HCT116 (cell line): ENCODE measurements around the gene ASPHD2. TPM values are rescaled to one million over a fixed set of nuclear protein-coding genes. Genes with fewer than 3 reads are reported as not detected.

Experiments
- ATAC-seq: fragments of 200-7000 bp; cut with Tn5 transposase; 2 replicates; pipeline ENCODE4 v1.9.1; 2020; ENCODE audit warnings: mild to moderate bottlenecking, moderate library complexity
- BruUV-seq: library from RNA; stranded (reverse); fragments of 400-500 nt; replicated peaks from 2 replicates; lab custom pipeline; 2021; lab: Mats Ljungman, UMichigan
- CTCF ChIA-PET: fragments of 300-600 bp; sonication (Branson Sonifier 250); formaldehyde crosslinking; loops from one replicate; lab custom pipeline; 2021; ENCODE audit warnings: antibody characterized with exemption; lab: Charles Lee
- POLR2A ChIA-PET: fragments of 300-600, 350-600 bp; sonication (Branson Sonifier 250); formaldehyde crosslinking; loops from one replicate; lab custom pipeline; 2021; ENCODE audit warnings: antibody characterized with exemption; lab: Charles Lee
- RAD21 ChIA-PET, 2 experiments: fragments of 300-600 bp; sonication (Branson Sonifier 250); formaldehyde crosslinking; loops; one replicate each; lab custom pipeline; 2023; ENCODE audit warnings: low total read pairs in 2 of 2; ENCODE audit not compliant: uncharacterized antibody in 2 of 2, unreplicated experiment in 2 of 2, low non-redundant PET in 1 of 2; lab: Charles Lee
- DNase-seq: peaks from one replicate; pipeline ENCODE4 v3.0.0-alpha.2; 2010; ENCODE audit warnings: low read depth, low spot score
- H2AFZ ChIP-seq: fragments of 200-600 bp; shearing (Covaris generic), sonication (generic); 2 replicates; pipeline ENCODE4 v1.6.1; 2017; ENCODE audit warnings: low read depth, mixed run types, mixed read lengths, antibody characterized with exemption, low read length; ENCODE audit not compliant: poor library complexity, severe bottlenecking
- H3K27ac ChIP-seq: 2 replicates; pipeline ENCODE4 v1.5.1; 2012; ENCODE audit warnings: low read depth, low read length
- H3K27me3 ChIP-seq: fragments of 200-600 bp; sonication (generic); 2 replicates; pipeline ENCODE4 v1.6.1; 2016; ENCODE audit warnings: mixed run types, low read length, mixed read lengths; ENCODE audit not compliant: insufficient read depth
- H3K36me3 ChIP-seq, 2 experiments: fragments of 200-500 bp in 1 of 2; fragments of 200-600 bp in 1 of 2; sonication (Bioruptor generic) in 1 of 2; sonication (generic) in 1 of 2; 2 replicates each; pipeline versions ENCODE4 v1.5.1 to v1.6.1; 2014 to 2016; ENCODE audit warnings: low read length in 2 of 2, inconsistent platforms in 1 of 2, mixed read lengths in 1 of 2, mixed run types in 1 of 2; ENCODE audit not compliant: insufficient read depth in 2 of 2, control insufficient read depth in 1 of 2
- H3K4me1 ChIP-seq, 2 experiments: fragments of 200-600 bp in 1 of 2; sonication (generic) in 1 of 2; 2 replicates each; pipeline versions ENCODE4 v1.5.1 to v1.6.1; 2012 to 2017; ENCODE audit warnings: low read length in 2 of 2, inconsistent platforms in 1 of 2, mild to moderate bottlenecking in 1 of 2, mixed read lengths in 1 of 2, mixed run types in 1 of 2, moderate library complexity in 1 of 2; ENCODE audit not compliant: insufficient read depth in 2 of 2, control insufficient read depth in 1 of 2
- H3K4me2 ChIP-seq: fragments of 200-600 bp; sonication (generic); 2 replicates; pipeline ENCODE4 v1.6.1; 2017; ENCODE audit warnings: mixed run types, low read length, mixed read lengths
- H3K4me3 ChIP-seq, 2 experiments: fragments of 200-600 bp in 1 of 2; sonication (generic) in 1 of 2; replicated peaks in 1 of 2; 2 replicates each; pipeline ENCODE4 v1.5.1; 2011 to 2016; ENCODE audit warnings: low read length in 2 of 2, control low read depth in 1 of 2, low read depth in 1 of 2, mild to moderate bottlenecking in 1 of 2, mixed read lengths in 1 of 2, mixed run types in 1 of 2
- H3K79me2 ChIP-seq: fragments of 200-600 bp; sonication (generic); 2 replicates; pipeline ENCODE4 v1.6.1; 2017; ENCODE audit warnings: mild to moderate bottlenecking, mixed run types, low read length, moderate library complexity, mixed read lengths; ENCODE audit not compliant: insufficient read depth
- H3K9ac ChIP-seq: fragments of 200-600 bp; sonication (generic); 2 replicates; pipeline ENCODE4 v1.6.1; 2016; ENCODE audit warnings: low read length, mixed read lengths
- H3K9me2 ChIP-seq: fragments of 200-600 bp; sonication (generic), shearing (Covaris generic); 2 replicates; pipeline ENCODE4 v1.6.1; 2017; ENCODE audit warnings: mixed run types, mild to moderate bottlenecking, moderate library complexity; ENCODE audit not compliant: insufficient read depth
- H3K9me3 ChIP-seq, 2 experiments: fragments of 200-500 bp in 1 of 2; fragments of 200-600 bp in 1 of 2; sonication (Bioruptor generic) in 1 of 2; sonication (generic) in 1 of 2; 2 replicates each; pipeline ENCODE4 v1.6.1; 2014 to 2017; ENCODE audit warnings: low read length in 2 of 2, mixed read lengths in 2 of 2, inconsistent platforms in 1 of 2, low read depth in 1 of 2, mild to moderate bottlenecking in 1 of 2, mixed run types in 1 of 2, moderate library complexity in 1 of 2; ENCODE audit not compliant: control insufficient read depth in 1 of 2, insufficient read depth in 1 of 2
- H4K20me1 ChIP-seq: fragments of 200-600 bp; sonication (generic), shearing (Covaris generic); 2 replicates; pipeline ENCODE4 v1.6.1; 2017; ENCODE audit warnings: mixed run types, mild to moderate bottlenecking, moderate library complexity; ENCODE audit not compliant: insufficient read depth
- CBX3 ChIP-seq: IDR thresholded peaks from 2 replicates; pipeline ENCODE4 v1.6.1; 2012; ENCODE audit warnings: low read depth
- CEBPB ChIP-seq: IDR thresholded peaks from 2 replicates; pipeline ENCODE4 v1.6.1; 2012; ENCODE audit warnings: low read depth
- CTCF ChIP-seq, 3 experiments: fragments of 200-600 bp in 1 of 3; sonication (generic) in 1 of 3; IDR thresholded peaks in 2 of 3; conservative IDR thresholded peaks in 1 of 3; 2 replicates each; pipeline ENCODE4 v1.5.1; 2012 to 2017; ENCODE audit warnings: low read depth in 2 of 3, low read length in 2 of 3, antibody characterized with exemption in 1 of 3, borderline replicate concordance in 1 of 3, control low read depth in 1 of 3, mild to moderate bottlenecking in 1 of 3, mixed read lengths in 1 of 3, mixed run types in 1 of 3, moderate library complexity in 1 of 3; ENCODE audit not compliant: insufficient read depth in 1 of 3
- EGR1 ChIP-seq: IDR thresholded peaks from 2 replicates; pipeline ENCODE4 v1.6.1; 2012; ENCODE audit warnings: low read depth
- EZH2phosphoT487 ChIP-seq: fragments of 200-600 bp; IDR thresholded peaks from 2 replicates; pipeline ENCODE4 v1.6.1; 2018; ENCODE audit warnings: antibody characterized with exemption, borderline replicate concordance
- FOSL1 ChIP-seq: IDR thresholded peaks from 2 replicates; pipeline ENCODE4 v1.6.1; 2012; ENCODE audit warnings: low read depth
- JUND ChIP-seq: IDR thresholded peaks from 2 replicates; pipeline ENCODE4 v1.6.1; 2012
- MAX ChIP-seq: IDR thresholded peaks from 2 replicates; pipeline ENCODE4 v1.6.1; 2012
- SIN3A ChIP-seq: IDR thresholded peaks from 2 replicates; pipeline ENCODE4 v1.6.1; 2012; ENCODE audit warnings: low read depth
- SP1 ChIP-seq: IDR thresholded peaks from 2 replicates; pipeline ENCODE4 v1.6.1; 2012; ENCODE audit warnings: low read depth
- SRF ChIP-seq: IDR thresholded peaks from 2 replicates; pipeline ENCODE4 v1.6.1; 2012; ENCODE audit warnings: low read depth
- ZBTB33 ChIP-seq: IDR thresholded peaks from 2 replicates; pipeline ENCODE4 v1.6.1; 2011; ENCODE audit warnings: mild to moderate bottlenecking, low read length, moderate library complexity; ENCODE audit not compliant: insufficient replicate concordance; ENCODE audit errors: extremely low read depth
- ZFX ChIP-seq: fragments of 450-650 bp; IDR thresholded peaks from 2 replicates; pipeline ENCODE4 v1.6.1; 2017
- intact Hi-C: fragments of 100-400 bp; cut with micrococcal nuclease; formaldehyde crosslinking; loops from 2 replicates; pipeline ENCODE4 v1.10.0; 2022
- total RNA-seq: library from RNA; stranded (reverse); gene quantifications from one replicate; pipeline ENCODE4 v1.2.1, GENCODE V29; 2021; ENCODE audit not compliant: unreplicated experiment

ASPHD2 gene
- total RNA-seq, 1 experiment from 2014 or later = 4.1 TPM

GRCh38 chr22:26442086-26442756 lies 13.2 kb downstream of the ASPHD2 start:
- ChIA-PET POLR2A (no interaction called here), RAD21 (no interaction called here), CTCF (no interaction called here)
- intact Hi-C loops = no loop called here
- Histone ChIP-seq H3K9ac (no peak overlapping the region), H3K4me1 (no peaks in the 10 kb centered on the region; a peak in 1 of 4 replicates), H3K9me2 (no peaks in the 10 kb centered on the region), H2AFZ (no peak overlapping the region), H3K36me3 (no peaks in the 10 kb centered on the region; a peak in 1 of 4 replicates), H3K27ac (no peak overlapping the region), H3K9me3 (no peaks in the 10 kb centered on the region), H3K4me2 (no peak overlapping the region), H3K4me3 (no peak overlapping the region), H4K20me1 (no peaks in the 10 kb centered on the region), H3K79me2 (no peaks in the 10 kb centered on the region), H3K27me3 (no peaks in the 10 kb centered on the region)
- BruUV-seq = no TSS peak
- DNase-seq (no peak), ATAC-seq (no peak)
- no peak for TF ChIP-seq EGR1
- TF ChIP-seq CEBPB = no peak
- no peak for TF ChIP-seq SIN3A
- no peak for TF ChIP-seq CTCF (IDR thresholded peaks at IDR 0.05 in 2 of 3, conservative IDR thresholded peaks at IDR 0.05 in 1 of 3; ENCODE audit: borderline replicate concordance in 1 of 3, insufficient read depth in 1 of 3, low read depth in 2 of 3, low read length in 2 of 3)
- no peak for TF ChIP-seq SP1
- TF ChIP-seq ZFX = no peak
- TF ChIP-seq ZBTB33 = no peak
- TF ChIP-seq EZH2phosphoT487 = no peak
- TF ChIP-seq CBX3 = no peak
- no peak for TF ChIP-seq SRF
- no peak for TF ChIP-seq JUND
- no peak for TF ChIP-seq MAX
- no peak for TF ChIP-seq FOSL1
